Neural progenitor cell (in vitro differentiated cells): Measurements from ENCODE around the gene MORN4. TPM values are rescaled to one million over a fixed set of nuclear protein-coding genes. Genes with fewer than 3 reads are reported as not detected.

Source experiments
- DNase-seq: peaks from one replicate; pipeline ENCODE4 v3.0.0-alpha.2; 2016; ENCODE audit warnings: low spot score
- H2AFZ ChIP-seq: fragments of 200-600 bp; sonication (generic); replicated peaks from 2 replicates; pipeline ENCODE4 v1.6.1; 2016; ENCODE audit warnings: antibody characterized with exemption
- H3F3A ChIP-seq: fragments of 200-600 bp; sonication (generic); 2 replicates; pipeline ENCODE4 v1.6.1; 2016; ENCODE audit warnings: antibody characterized with exemption, low read depth
- H3K27ac ChIP-seq: fragments of 200-600 bp; sonication (generic); 2 replicates; pipeline ENCODE4 v1.5.1; 2016; ENCODE audit warnings: mild to moderate bottlenecking
- H3K27me3 ChIP-seq: fragments of 200-600 bp; sonication (generic); 2 replicates; pipeline ENCODE4 v1.6.1; 2016; ENCODE audit warnings: mild to moderate bottlenecking, moderate library complexity
- H3K36me3 ChIP-seq: fragments of 200-600 bp; sonication (generic); 2 replicates; pipeline ENCODE4 v1.5.1; 2016
- H3K4me1 ChIP-seq: fragments of 200-600 bp; sonication (generic); 2 replicates; pipeline ENCODE4 v1.6.1; 2016; ENCODE audit warnings: mixed run types
- H3K4me2 ChIP-seq: fragments of 200-600 bp; sonication (generic); 2 replicates; pipeline ENCODE4 v1.6.1; 2016
- H3K4me3 ChIP-seq: fragments of 200-600 bp; sonication (generic); 2 replicates; pipeline ENCODE4 v1.5.1; 2016
- H3K79me2 ChIP-seq: fragments of 200-600 bp; sonication (generic); 2 replicates; pipeline ENCODE4 v1.6.1; 2016; ENCODE audit warnings: low read depth
- H3K9ac ChIP-seq: fragments of 200-600 bp; sonication (generic); 2 replicates; pipeline ENCODE4 v1.6.1; 2016
- H3K9me3 ChIP-seq: fragments of 200-600 bp; sonication (generic); 2 replicates; pipeline ENCODE4 v1.5.1; 2016; ENCODE audit warnings: low read depth
- H4K20me1 ChIP-seq: fragments of 200-600 bp; sonication (generic); 2 replicates; pipeline ENCODE4 v1.6.1; 2016; ENCODE audit warnings: low read depth
- H3K27ac Mint-ChIP-seq: 3 replicates; pipeline ENCODE4 v1.8.0; 2021; ENCODE audit warnings: mixed read lengths
- H3K27me3 Mint-ChIP-seq: 2 replicates; pipeline ENCODE4 v1.8.0; 2022; ENCODE audit warnings: low read depth, mild to moderate bottlenecking, inconsistent platforms, moderate library complexity, mixed read lengths; ENCODE audit not compliant: insufficient read depth
- H3K36me3 Mint-ChIP-seq: 3 replicates; pipeline ENCODE4 v1.8.0; 2021; ENCODE audit warnings: mixed read lengths
- H3K4me1 Mint-ChIP-seq: 3 replicates; pipeline ENCODE4 v1.8.0; 2021; ENCODE audit warnings: mixed read lengths
- H3K4me3 Mint-ChIP-seq: 3 replicates; pipeline ENCODE4 v1.8.0; 2021; ENCODE audit warnings: mild to moderate bottlenecking, moderate library complexity, mixed read lengths
- H3K9me3 Mint-ChIP-seq: 3 replicates; pipeline ENCODE4 v1.8.0; 2020; ENCODE audit warnings: mixed read lengths
- CTCF ChIP-seq: fragments of 200-600 bp; sonication (generic); IDR thresholded peaks from 2 replicates; pipeline ENCODE4 v1.5.1; 2017; ENCODE audit warnings: antibody characterized with exemption, mild to moderate bottlenecking
- EZH2 ChIP-seq: fragments of 200-600 bp; sonication (generic); IDR thresholded peaks from 2 replicates; pipeline ENCODE4 v1.6.1; 2017; ENCODE audit warnings: antibody characterized with exemption, mild to moderate bottlenecking, moderate library complexity
- EZH2phosphoT487 ChIP-seq: fragments of 200-600 bp; sonication (generic); IDR thresholded peaks from 2 replicates; pipeline ENCODE4 v1.6.1; 2017; ENCODE audit warnings: antibody characterized with exemption
- total RNA-seq: library from RNA; depleted of rRNA; stranded (reverse); fragments of >200 nt; gene quantifications from 2 replicates; pipeline ENCODE4 v1.2.3, GENCODE V29; 2015; ENCODE audit warnings: low replicate concordance

Gene MORN4
- total RNA-seq, 1 donor from 2014 or later: 23.8 TPM

DNA sequence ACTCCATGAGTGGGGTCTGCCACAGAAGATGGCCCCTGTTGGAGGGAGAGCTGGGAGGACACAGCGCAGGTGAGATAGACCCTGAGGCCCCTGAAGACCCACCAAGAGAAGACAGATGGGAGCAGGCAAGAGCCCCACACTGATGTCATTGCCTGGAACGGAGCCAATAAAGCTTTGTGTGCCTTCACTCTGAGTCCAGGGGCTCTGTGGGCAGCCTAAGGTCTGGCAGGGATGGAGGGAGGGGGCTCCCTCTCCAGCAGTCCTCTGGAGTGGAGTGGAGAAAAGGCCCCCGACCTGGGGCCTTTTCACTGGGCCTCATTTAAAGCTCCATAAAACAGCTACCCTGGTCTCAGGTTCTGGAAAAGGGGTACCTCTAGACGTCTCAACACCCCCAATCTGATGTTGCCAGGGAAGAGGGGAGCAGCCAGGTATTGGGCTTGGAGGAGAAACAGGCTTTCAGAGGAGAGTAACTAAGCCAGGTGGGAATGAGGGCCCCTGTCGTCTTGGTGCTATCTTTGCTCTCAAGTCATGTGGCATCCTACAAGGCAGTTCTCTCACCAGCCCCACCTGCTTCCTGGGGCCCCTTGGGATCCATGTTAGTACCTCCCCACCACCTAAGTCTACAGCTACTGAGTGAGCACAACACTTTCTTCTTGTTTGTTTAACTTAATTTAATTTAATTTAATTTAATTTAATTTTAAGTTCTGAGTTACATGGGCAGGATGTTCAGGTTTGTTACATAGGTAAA lies 42.4 kb downstream of the MORN4 start:
- no peaks in the 10 kb centered on the region for H3F3A ChIP-seq
- no peaks in the 10 kb centered on the region for H3K4me1 ChIP-seq
- H3K9me3 Mint-ChIP-seq: no peaks in the 10 kb centered on the region
- H3K4me3 ChIP-seq: no peak overlapping the region
- no peaks in the 10 kb centered on the region for H3K9me3 ChIP-seq
- no peaks in the 10 kb centered on the region for H3K36me3 ChIP-seq
- H3K27ac ChIP-seq: no peak overlapping the region
- H3K4me1 Mint-ChIP-seq: peaks cover 7% of the 10 kb centered on the region
- no peaks in the 10 kb centered on the region for H3K79me2 ChIP-seq
- no peak overlapping the region for H3K4me2 ChIP-seq
- H3K36me3 Mint-ChIP-seq: no peaks in the 10 kb centered on the region
- H3K27me3 Mint-ChIP-seq: peaks cover 4% of the 10 kb centered on the region
- no peak for TF ChIP-seq CTCF
- DNase-seq: no peak
- no peaks in the 10 kb centered on the region for H3K27me3 ChIP-seq
- no peak overlapping the region for H3K4me3 Mint-ChIP-seq
- H3K27ac Mint-ChIP-seq: no peak overlapping the region
- H4K20me1 ChIP-seq: no peaks in the 10 kb centered on the region
- no peak overlapping the region for H2AFZ ChIP-seq
- no peak overlapping the region for H3K9ac ChIP-seq

DNA sequence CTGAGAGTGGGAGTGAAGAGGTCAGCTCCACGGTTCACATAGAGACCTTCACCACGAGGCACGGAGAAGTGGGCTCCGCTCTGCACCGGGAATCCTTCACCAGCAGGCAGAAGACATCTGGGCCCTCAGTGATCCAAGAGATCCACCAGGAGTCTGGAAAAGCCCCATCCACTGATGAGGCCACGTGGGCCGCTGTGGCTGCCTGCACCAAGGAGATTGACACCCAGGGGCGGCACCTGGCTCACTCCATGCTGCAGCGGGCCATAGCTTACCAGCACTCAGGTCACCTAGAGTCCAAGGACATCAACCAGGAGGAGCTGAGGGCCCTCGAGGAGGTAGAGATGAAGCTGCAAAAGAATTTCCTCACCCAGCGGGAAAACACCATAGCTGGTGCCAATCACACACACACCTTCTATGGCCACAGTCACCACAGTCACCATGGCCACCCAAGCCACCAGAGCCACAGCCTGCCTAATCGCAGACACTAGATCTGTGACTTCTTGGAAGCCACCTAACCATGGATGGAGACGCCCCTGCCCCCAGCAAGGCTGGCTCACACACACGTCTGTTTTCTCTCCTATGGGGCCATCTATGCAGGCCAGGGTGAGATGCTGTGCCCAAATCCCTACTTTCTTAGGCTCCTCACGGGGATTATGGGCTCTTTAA lies 43.1 kb downstream of the MORN4 start:
- Histone ChIP-seq H3K4me2 (no peak overlapping the region), H2AFZ (no peak overlapping the region), H3K36me3 (no peaks in the 10 kb centered on the region), H3K4me3 (no peak overlapping the region), H3K79me2 (no peaks in the 10 kb centered on the region), H4K20me1 (no peaks in the 10 kb centered on the region), H3K27ac (no peak overlapping the region), H3K9ac (no peak overlapping the region), H3K27me3 (no peaks in the 10 kb centered on the region), H3K4me1 (no peaks in the 10 kb centered on the region), H3K9me3 (no peaks in the 10 kb centered on the region), H3F3A (no peaks in the 10 kb centered on the region)
- H3K4me1 Mint-ChIP-seq: peaks cover 9% of the 10 kb centered on the region
- H3K27ac Mint-ChIP-seq: no peak overlapping the region
- TF ChIP-seq EZH2: no peak
- TF ChIP-seq EZH2phosphoT487: no peak
- no peak for TF ChIP-seq CTCF
- DNase-seq: no peak
- H3K4me3 Mint-ChIP-seq: no peak overlapping the region
- H3K36me3 Mint-ChIP-seq: no peaks in the 10 kb centered on the region
- no peaks in the 10 kb centered on the region for H3K9me3 Mint-ChIP-seq
- peaks cover 4% of the 10 kb centered on the region for H3K27me3 Mint-ChIP-seq

- DNase-seq: no peak
- Mint-ChIP-seq H3K9me3 (no peaks in the 10 kb centered on the region), H3K27ac (no peak within 1 kb of the TSS), H3K4me3 (no peak within 1 kb of the TSS), H3K27me3 (peaks cover 4% of the 10 kb centered on the region), H3K36me3 (no peaks in the 10 kb centered on the region), H3K4me1 (peaks cover 8% of the 10 kb centered on the region)
- Histone ChIP-seq H3F3A (no peaks in the 10 kb centered on the region), H2AFZ (no peak within 1 kb of the TSS), H3K27me3 (no peaks in the 10 kb centered on the region), H3K9me3 (no peaks in the 10 kb centered on the region), H3K4me2 (no peak within 1 kb of the TSS), H4K20me1 (no peaks in the 10 kb centered on the region), H3K27ac (no peak within 1 kb of the TSS), H3K4me1 (no peaks in the 10 kb centered on the region), H3K36me3 (no peaks in the 10 kb centered on the region), H3K9ac (no peak within 1 kb of the TSS), H3K4me3 (no peak within 1 kb of the TSS), H3K79me2 (no peaks in the 10 kb centered on the region)
- TF ChIP-seq EZH2 (no peak), CTCF (no peak), EZH2phosphoT487 (no peak)
These were observed 43.8 kb downstream of the MORN4 start, which contains the start of gene C10orf62 for GRCh38 chr10:97589479-97589878. Gene C10orf62, plus strand, starts transcription at chr10:97589721. Its CDS starts 177 bp downstream, at chr10:97589898.
